GM13976 (cell line): ENCODE results near the gene SNX3.

ENCODE experiments used
- DNase-seq: peaks from one replicate; pipeline ENCODE4 v3.0.0; 2012; ENCODE audit warnings: low spot score
- in situ Hi-C: fragments of 300-500 bp; cut with MboI; formaldehyde crosslinking; loops from one replicate; pipeline ENCODE4 v1.12.0; 2022; ENCODE audit warnings: low sequenced_read_pairs, mixed read lengths, inconsistent platforms; ENCODE audit not compliant: unreplicated experiment
- TF ChIP-seq, protein P1 (sequence below): IDR thresholded peaks from 2 replicates; pipeline ENCODE4 v1.5.1; 2012; ENCODE audit warnings: borderline replicate concordance, mild to moderate bottlenecking; ENCODE audit not compliant: insufficient read depth; ENCODE audit errors: extremely low read depth, missing control alignments, control extremely low read depth

Gene SNX3

DNA sequence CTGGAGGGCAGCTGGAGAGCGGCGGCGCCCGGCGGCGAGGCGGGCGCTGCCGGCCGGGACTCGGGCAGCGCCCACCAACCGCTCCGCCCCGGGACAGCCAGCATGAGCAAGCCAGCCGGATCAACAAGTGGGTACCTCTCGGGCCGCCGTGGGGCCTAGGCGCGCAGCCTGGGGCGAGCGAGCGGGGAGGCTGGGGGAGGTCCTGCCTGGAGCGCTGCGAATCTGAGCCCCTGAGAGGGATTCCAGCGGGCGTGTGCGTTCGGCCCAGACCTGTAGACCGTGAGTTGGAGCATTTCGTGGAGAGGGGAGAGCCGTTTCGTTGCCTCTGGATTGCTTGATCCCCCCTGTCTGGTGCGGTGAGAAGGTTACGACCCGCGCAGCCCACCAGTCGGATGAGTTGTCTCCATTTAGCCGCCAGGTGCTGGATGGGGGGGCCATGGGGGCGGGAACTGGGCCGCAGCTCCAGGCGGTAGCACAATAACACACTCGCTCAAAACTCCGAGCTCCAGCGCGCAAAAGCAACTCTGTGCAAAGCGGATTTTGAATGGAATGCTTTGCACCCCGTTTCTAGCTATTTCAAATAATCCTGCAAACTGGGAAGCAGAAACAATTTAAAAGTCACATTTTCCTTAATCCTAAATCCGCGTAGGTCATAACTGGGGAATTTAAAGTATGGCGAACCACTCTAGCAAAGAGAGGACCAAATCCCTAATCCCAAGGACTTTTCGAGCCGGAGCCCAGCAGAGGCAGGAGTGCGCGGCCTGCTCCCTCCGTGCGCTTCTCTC, 94.0 kb downstream of the SNX3 start:
- TF ChIP-seq, protein P1, sequence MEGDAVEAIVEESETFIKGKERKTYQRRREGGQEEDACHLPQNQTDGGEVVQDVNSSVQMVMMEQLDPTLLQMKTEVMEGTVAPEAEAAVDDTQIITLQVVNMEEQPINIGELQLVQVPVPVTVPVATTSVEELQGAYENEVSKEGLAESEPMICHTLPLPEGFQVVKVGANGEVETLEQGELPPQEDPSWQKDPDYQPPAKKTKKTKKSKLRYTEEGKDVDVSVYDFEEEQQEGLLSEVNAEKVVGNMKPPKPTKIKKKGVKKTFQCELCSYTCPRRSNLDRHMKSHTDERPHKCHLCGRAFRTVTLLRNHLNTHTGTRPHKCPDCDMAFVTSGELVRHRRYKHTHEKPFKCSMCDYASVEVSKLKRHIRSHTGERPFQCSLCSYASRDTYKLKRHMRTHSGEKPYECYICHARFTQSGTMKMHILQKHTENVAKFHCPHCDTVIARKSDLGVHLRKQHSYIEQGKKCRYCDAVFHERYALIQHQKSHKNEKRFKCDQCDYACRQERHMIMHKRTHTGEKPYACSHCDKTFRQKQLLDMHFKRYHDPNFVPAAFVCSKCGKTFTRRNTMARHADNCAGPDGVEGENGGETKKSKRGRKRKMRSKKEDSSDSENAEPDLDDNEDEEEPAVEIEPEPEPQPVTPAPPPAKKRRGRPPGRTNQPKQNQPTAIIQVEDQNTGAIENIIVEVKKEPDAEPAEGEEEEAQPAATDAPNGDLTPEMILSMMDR, result no peak
- in situ Hi-C loops, result no loop called here
- no peak for DNase-seq

GRCh38 chr6:108165714-108166663, 94.9 kb downstream of the SNX3 start, which contains the start of gene NR2E1:
NR2E1 (plus strand) TSS chr6:108166022; CDS start chr6:108166766, 744 bp downstream.
- in situ Hi-C loops, result no loop called here
- TF ChIP-seq, protein P1, result no peak
- DNase-seq, result no peak

DNA sequence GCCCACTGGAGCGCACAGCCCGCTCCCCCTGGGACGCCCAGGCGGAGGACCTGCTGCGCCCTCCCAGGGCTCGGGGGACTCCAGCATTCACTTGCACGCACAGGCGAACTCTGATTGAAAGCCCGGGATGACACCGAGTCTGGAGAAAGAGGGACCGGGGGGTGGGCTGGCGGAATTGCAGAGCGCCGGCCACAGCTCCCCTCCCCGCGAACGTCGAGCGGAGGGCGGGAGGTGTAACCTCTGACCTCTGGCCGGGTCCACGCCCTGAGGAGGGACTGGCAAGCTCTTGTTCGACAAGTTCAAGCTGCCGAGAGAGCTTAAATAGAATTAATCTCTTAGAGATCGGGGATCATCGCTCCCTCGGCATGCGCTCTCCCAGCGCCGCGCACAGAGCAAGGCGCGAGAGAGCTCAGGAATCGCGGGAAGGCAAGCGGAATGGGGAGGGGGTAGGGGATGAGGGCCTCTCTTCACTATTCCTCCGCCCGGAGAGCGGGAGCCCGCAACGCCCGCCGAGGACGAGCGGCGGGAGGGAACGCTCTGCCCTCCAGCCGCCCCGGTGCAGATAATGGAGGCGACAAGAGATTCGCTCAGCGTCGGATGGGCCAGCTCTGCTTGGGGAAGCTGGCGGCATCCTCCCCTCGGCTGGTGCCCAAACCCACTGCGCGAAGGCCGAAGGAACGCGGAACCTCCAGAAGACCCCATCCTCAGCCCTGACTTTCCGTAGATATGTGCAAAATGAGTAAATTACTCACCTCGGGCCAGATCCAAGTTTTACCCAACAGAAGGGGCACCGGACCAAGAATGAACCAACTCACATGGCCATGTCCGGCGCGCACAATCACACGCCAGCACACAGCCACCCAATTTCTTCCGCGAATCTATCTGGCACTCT, 95.8 kb downstream of the SNX3 start:
- no peak for DNase-seq
- TF ChIP-seq, protein P1, result no peak
- in situ Hi-C loops, result no loop called here

GRCh38 chr6:108164543-108164814, 96.4 kb downstream of the SNX3 start:
- in situ Hi-C loops, result no loop called here
- TF ChIP-seq, protein P1, result no peak

GRCh38 chr6:108163644-108164542, 96.9 kb downstream of the SNX3 start:
- TF ChIP-seq, protein P1, result no peak
- in situ Hi-C loops, result no loop called here
- no peak for DNase-seq

More at GRCh38 chr6:108164543-108164814, 96.4 kb downstream of the SNX3 start:
- no peak for DNase-seq

GRCh38 chr6:108163267-108163643, 97.6 kb downstream of the SNX3 start:
- DNase-seq, result no peak
- in situ Hi-C loops, result no loop called here
- TF ChIP-seq, protein P1, result no peak
